Measurements from ENCODE around the gene KLK7. TPM values are rescaled to one million over a fixed set of nuclear protein-coding genes. Genes with fewer than 3 reads are reported as not detected.

KLK7 gene
- total and polyA plus RNA-seq, 10 of the 15 experiments (the other 5 are each of a cell fraction or from before 2014, with no cell fraction given): not detected

GRCh38 chr19:50977626-50978025, 6.1 kb downstream of the KLK7 start:
- in situ Hi-C loops (cut with MboI): no loop called here
- Histone ChIP-seq H3K36me3 (ENCODE audit: control insufficient read depth in 2 of 2, insufficient read depth in 2 of 2, low read length in 1 of 2) (no peaks in the 10 kb centered on the region), H3K27ac (ENCODE audit: control insufficient read depth, insufficient read depth) (no peak overlapping the region), H3K79me2 (ENCODE audit: control insufficient read depth, insufficient read depth, low read length) (no peaks in the 10 kb centered on the region), H3K4me1 (ENCODE audit: control insufficient read depth, insufficient read depth, low read length) (no peaks in the 10 kb centered on the region), H3K9me3 (replicated peaks; ENCODE audit: control insufficient read depth, insufficient read depth, low read length) (no peaks in the 10 kb centered on the region), H3K4me3 (no peak overlapping the region), H2AFZ (ENCODE audit: control insufficient read depth, low read depth, low read length) (no peak overlapping the region), H4K20me1 (ENCODE audit: control insufficient read depth, insufficient read depth) (no peaks in the 10 kb centered on the region), H3K9ac (ENCODE audit: control insufficient read depth, insufficient read depth, low read length) (no peak overlapping the region), H3K27me3 (replicated peaks in 1 of 2; ENCODE audit: control insufficient read depth in 2 of 2, insufficient read depth in 2 of 2, low read length in 1 of 2) (no peaks in the 10 kb centered on the region; a peak in 1 of 4 replicates), H3K4me2 (ENCODE audit: control insufficient read depth, insufficient read depth) (no peak overlapping the region)
- BruUV-seq (replicated peaks): no TSS peak
- DNase-seq (ENCODE audit: low read depth, low spot score) (no peak), ATAC-seq (no peak), FAIRE-seq (no peak)
- POLR2A ChIA-PET: no interaction called here
- TF ChIP-seq FOS (IDR thresholded peaks at IDR 0.05; ENCODE audit: borderline replicate concordance, extremely low read depth, insufficient read length) (no peak), LARP7 (IDR thresholded peaks at IDR 0.05) (no peak), PAX5 (IDR thresholded peaks at IDR 0.05; ENCODE audit: borderline replicate concordance, low read depth, low read length) (no peak), PBX3 (IDR thresholded peaks at IDR 0.05; ENCODE audit: insufficient replicate concordance, low read depth, low read length) (no peak)
- 35% methylated on average over 4 of the region's 4 CpGs for WGBS (ENCODE audit: insufficient coverage, insufficient replicate concordance, low lambda C conversion rate, missing lambda C conversion rate)
- SMC1A ChIA-PET (ENCODE audit: uncharacterized antibody, unreplicated experiment): no interaction called here
- intact Hi-C loops (cut with micrococcal nuclease; ENCODE audit: unreplicated experiment): no loop called here
- CTCF ChIA-PET: no interaction called here
- RAD21 ChIA-PET (ENCODE audit: unreplicated experiment): no interaction called here

GRCh38 chr19:50975766-50976165, 8.0 kb downstream of the KLK7 start:
- ChIA-PET RAD21 (ENCODE audit: unreplicated experiment) (no interaction called here), POLR2A (no interaction called here), CTCF (no interaction called here), SMC1A (ENCODE audit: uncharacterized antibody, unreplicated experiment) (no interaction called here)
- H3K9me3 ChIP-seq (replicated peaks; ENCODE audit: control insufficient read depth, insufficient read depth, low read length): no peaks in the 10 kb centered on the region
- no peak for FAIRE-seq
- no peak for DNase-seq (ENCODE audit: low read depth, low spot score)
- H3K36me3 ChIP-seq (ENCODE audit: control insufficient read depth in 2 of 2, insufficient read depth in 2 of 2, low read length in 1 of 2): no peaks in the 10 kb centered on the region
- intact Hi-C loops (cut with micrococcal nuclease; ENCODE audit: unreplicated experiment) (no loop called here), in situ Hi-C loops (cut with MboI) (no loop called here)
- H3K9ac ChIP-seq (ENCODE audit: control insufficient read depth, insufficient read depth, low read length): no peak overlapping the region
- H3K27ac ChIP-seq (ENCODE audit: control insufficient read depth, insufficient read depth): no peak overlapping the region
- no peaks in the 10 kb centered on the region for H3K79me2 ChIP-seq (ENCODE audit: control insufficient read depth, insufficient read depth, low read length)
- WGBS (ENCODE audit: insufficient coverage, insufficient replicate concordance, low lambda C conversion rate, missing lambda C conversion rate): 9% methylated on average over 8 of the region's 8 CpGs
- H3K27me3 ChIP-seq (replicated peaks in 1 of 2; ENCODE audit: control insufficient read depth in 2 of 2, insufficient read depth in 2 of 2, low read length in 1 of 2): no peaks in the 10 kb centered on the region; a peak in 1 of 4 replicates
- no peak overlapping the region for H3K4me2 ChIP-seq (ENCODE audit: control insufficient read depth, insufficient read depth)
- no peak overlapping the region for H3K4me3 ChIP-seq
- ATAC-seq: no peak
- H4K20me1 ChIP-seq (ENCODE audit: control insufficient read depth, insufficient read depth): no peaks in the 10 kb centered on the region
- BruUV-seq (replicated peaks): no TSS peak
- no peaks in the 10 kb centered on the region for H3K4me1 ChIP-seq (ENCODE audit: control insufficient read depth, insufficient read depth, low read length)
- no peak overlapping the region for H2AFZ ChIP-seq (ENCODE audit: control insufficient read depth, low read depth, low read length)
- TF ChIP-seq ELK1 (IDR thresholded peaks at IDR 0.05; ENCODE audit: low read depth, low read length): no peak
- TF ChIP-seq POU2F2 (IDR thresholded peaks at IDR 0.05; ENCODE audit: borderline replicate concordance, low read depth, low read length): no peak
- TF ChIP-seq SMARCA5 (IDR thresholded peaks at IDR 0.05): no peak
- TF ChIP-seq SMAD1 (IDR thresholded peaks at IDR 0.05; ENCODE audit: low read depth, partially characterized antibody): no peak
- TF ChIP-seq SUPT20H (IDR thresholded peaks at IDR 0.05; ENCODE audit: borderline replicate concordance, control insufficient read depth, low read depth, low read length): no peak
- no peak for TF ChIP-seq SRF (IDR thresholded peaks at IDR 0.05; ENCODE audit: low read depth in 2 of 2, low read length in 2 of 2)
- no peak for TF ChIP-seq NR2C2 (IDR thresholded peaks at IDR 0.05; ENCODE audit: borderline replicate concordance, control insufficient read depth, insufficient read length, low read depth)
